ENCODE results near the gene CDCA8. TPM values are rescaled to one million over a fixed set of nuclear protein-coding genes. Genes with fewer than 3 reads are reported as not detected.
"Not testable (repeated sequence)": the region's sequence is repeated elsewhere in the genome, so short reads cannot be mapped to it uniquely, and the experiment has no call there.

CDCA8 gene
- total RNA-seq, 1 donor from 2014 or later, result 0.52 TPM

GRCh38 chr1:37671261-37671660 lies 21.1 kb upstream of the CDCA8 start:
- Histone ChIP-seq H3K9ac (ENCODE audit: low read depth in 1 of 3, low read length in 3 of 3) (no peak overlapping the region), H3K27ac (ENCODE audit: low read depth, low read length) (no peak overlapping the region), H3K4me1 (ENCODE audit: control insufficient read depth in 3 of 3, insufficient read depth in 3 of 3, low read length in 3 of 3) (peaks cover 0 to 6% (median 0%) of the 10 kb centered on the region in 3 donors), H3K27me3 (ENCODE audit: control insufficient read depth in 3 of 3, insufficient read depth in 3 of 3, low read length in 3 of 3) (peaks cover 20 to 42% (median 38%) of the 10 kb centered on the region in 3 donors), H3K9me3 (ENCODE audit: control insufficient read depth in 3 of 3, low read length in 3 of 3) (no peaks in the 10 kb centered on the region), H3K4me3 (ENCODE audit: low read length in 3 of 3) (no peak overlapping the region), H3K36me3 (ENCODE audit: control insufficient read depth in 3 of 3, insufficient read depth in 3 of 3, low read length in 3 of 3) (no peaks in the 10 kb centered on the region)

GRCh38 chr1:37672136-37672870 lies 20.0 kb upstream of the CDCA8 start:
- Histone ChIP-seq H3K9me3 (ENCODE audit: control insufficient read depth in 3 of 3, low read length in 3 of 3) (no peaks in the 10 kb centered on the region), H3K27ac (ENCODE audit: low read depth, low read length) (no peak overlapping the region), H3K27me3 (ENCODE audit: control insufficient read depth in 3 of 3, insufficient read depth in 3 of 3, low read length in 3 of 3) (peaks cover 16 to 42% (median 30%) of the 10 kb centered on the region in 3 donors), H3K4me3 (ENCODE audit: low read length in 3 of 3) (no peak overlapping the region), H3K4me1 (ENCODE audit: control insufficient read depth in 3 of 3, insufficient read depth in 3 of 3, low read length in 3 of 3) (peaks cover 0 to 6% (median 0%) of the 10 kb centered on the region in 3 donors), H3K9ac (ENCODE audit: low read depth in 1 of 3, low read length in 3 of 3) (no peak overlapping the region), H3K36me3 (ENCODE audit: control insufficient read depth in 3 of 3, insufficient read depth in 3 of 3, low read length in 3 of 3) (no peaks in the 10 kb centered on the region)

- peaks cover 0 to 6% (median 0%) of the 10 kb centered on the region in 3 donors for H3K4me1 ChIP-seq (ENCODE audit: control insufficient read depth in 3 of 3, insufficient read depth in 3 of 3, low read length in 3 of 3)
- H3K36me3 ChIP-seq (ENCODE audit: control insufficient read depth in 3 of 3, insufficient read depth in 3 of 3, low read length in 3 of 3), result no peaks in the 10 kb centered on the region
- H3K27ac ChIP-seq (ENCODE audit: low read depth, low read length), result no peak overlapping the region
- H3K4me3 ChIP-seq (ENCODE audit: low read length in 3 of 3), result no peak overlapping the region
- H3K9me3 ChIP-seq (ENCODE audit: control insufficient read depth in 3 of 3, low read length in 3 of 3), result no peaks in the 10 kb centered on the region
- peaks cover 9 to 35% (median 20%) of the 10 kb centered on the region in 3 donors for H3K27me3 ChIP-seq (ENCODE audit: control insufficient read depth in 3 of 3, insufficient read depth in 3 of 3, low read length in 3 of 3)
- H3K9ac ChIP-seq (ENCODE audit: low read depth in 1 of 3, low read length in 3 of 3), result no peak overlapping the region
These were observed 18.4 kb upstream of the CDCA8 start for GRCh38 chr1:37673920-37674319.

DNA sequence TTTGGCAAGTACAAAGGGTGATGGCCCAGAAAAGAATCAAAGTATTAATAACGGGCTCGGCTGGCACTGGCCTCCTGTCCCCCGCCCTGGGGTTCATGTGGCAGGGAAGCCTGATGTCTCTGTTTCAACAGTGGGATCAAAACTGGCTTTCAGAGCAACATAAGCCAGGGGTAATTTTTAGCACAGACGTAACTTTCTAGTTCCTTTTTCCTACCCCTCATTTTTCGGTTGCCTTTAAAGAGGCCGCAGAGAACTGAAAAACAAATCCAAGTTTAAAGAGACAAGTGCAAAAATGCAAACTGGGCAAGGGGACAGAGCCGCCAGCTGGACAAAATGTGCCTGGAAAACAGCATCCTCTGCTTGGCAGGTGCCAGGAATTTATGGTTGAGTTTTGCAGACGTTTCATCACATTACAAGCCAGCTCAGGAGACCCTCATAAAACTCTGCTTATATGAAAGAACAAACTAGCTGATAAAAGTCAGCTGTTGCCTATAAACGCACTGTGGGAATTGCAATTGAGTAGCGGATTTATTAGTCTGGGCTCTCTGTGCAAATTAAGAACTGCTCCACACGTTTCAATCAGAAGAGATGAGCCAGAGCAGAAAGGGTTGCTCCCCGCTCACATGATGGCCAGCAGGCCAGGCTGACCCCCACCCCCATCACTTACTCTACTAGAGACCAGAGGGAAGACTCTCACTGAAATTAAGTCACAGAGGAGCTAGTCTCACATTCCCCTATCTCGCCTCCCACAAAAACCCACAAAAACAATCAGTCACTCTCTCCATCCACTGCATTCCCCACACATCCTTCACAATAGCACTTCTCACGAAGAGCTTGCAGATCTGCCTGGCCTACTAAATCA lies 15.8 kb upstream of the CDCA8 start:
- Histone ChIP-seq H3K27me3 (ENCODE audit: control insufficient read depth in 3 of 3, insufficient read depth in 3 of 3, low read length in 3 of 3) (peaks cover 3 to 15% (median 10%) of the 10 kb centered on the region in 3 donors), H3K9ac (ENCODE audit: low read depth in 1 of 3, low read length in 3 of 3) (no peak overlapping the region), H3K4me3 (ENCODE audit: low read length in 3 of 3) (no peak overlapping the region), H3K27ac (ENCODE audit: low read depth, low read length) (no peak overlapping the region), H3K36me3 (ENCODE audit: control insufficient read depth in 3 of 3, insufficient read depth in 3 of 3, low read length in 3 of 3) (peaks cover 0 to 7% (median 6%) of the 10 kb centered on the region in 3 donors), H3K9me3 (ENCODE audit: control insufficient read depth in 3 of 3, low read length in 3 of 3) (no peaks in the 10 kb centered on the region), H3K4me1 (ENCODE audit: control insufficient read depth in 3 of 3, insufficient read depth in 3 of 3, low read length in 3 of 3) (peaks cover 0 to 6% (median 0%) of the 10 kb centered on the region in 3 donors)

- peaks cover 0 to 6% (median 0%) of the 10 kb centered on the region in 3 donors for H3K4me1 ChIP-seq (ENCODE audit: control insufficient read depth in 3 of 3, insufficient read depth in 3 of 3, low read length in 3 of 3)
- H3K9me3 ChIP-seq (ENCODE audit: control insufficient read depth in 3 of 3, low read length in 3 of 3), result no peaks in the 10 kb centered on the region
- H3K9ac ChIP-seq (ENCODE audit: low read depth in 1 of 3, low read length in 3 of 3), result no peak overlapping the region
- H3K4me3 ChIP-seq (ENCODE audit: low read length in 3 of 3), result no peak overlapping the region
- no peak overlapping the region for H3K27ac ChIP-seq (ENCODE audit: low read depth, low read length)
- peaks cover 0 to 13% (median 10%) of the 10 kb centered on the region in 3 donors for H3K27me3 ChIP-seq (ENCODE audit: control insufficient read depth in 3 of 3, insufficient read depth in 3 of 3, low read length in 3 of 3)
- H3K36me3 ChIP-seq (ENCODE audit: control insufficient read depth in 3 of 3, insufficient read depth in 3 of 3, low read length in 3 of 3), result peaks cover 0 to 7% (median 7%) of the 10 kb centered on the region in 3 donors
These were observed 15.2 kb upstream of the CDCA8 start for GRCh38 chr1:37677143-37677439.

GRCh38 chr1:37677808-37678207 lies 14.5 kb upstream of the CDCA8 start:
- H3K9ac ChIP-seq (ENCODE audit: low read depth in 1 of 3, low read length in 3 of 3), result no peak overlapping the region
- H3K27me3 ChIP-seq (ENCODE audit: control insufficient read depth in 3 of 3, insufficient read depth in 3 of 3, low read length in 3 of 3), result peaks cover 0 to 9% (median 5%) of the 10 kb centered on the region in 3 donors
- H3K4me3 ChIP-seq (ENCODE audit: low read length in 3 of 3), result no peak overlapping the region
- no peak overlapping the region for H3K27ac ChIP-seq (ENCODE audit: low read depth, low read length)
- H3K9me3 ChIP-seq (ENCODE audit: control insufficient read depth in 3 of 3, low read length in 3 of 3), result no peaks in the 10 kb centered on the region
- peaks cover 3 to 14% (median 13%) of the 10 kb centered on the region in 3 donors for H3K36me3 ChIP-seq (ENCODE audit: control insufficient read depth in 3 of 3, insufficient read depth in 3 of 3, low read length in 3 of 3)
- peaks cover 0 to 6% (median 3%) of the 10 kb centered on the region in 3 donors for H3K4me1 ChIP-seq (ENCODE audit: control insufficient read depth in 3 of 3, insufficient read depth in 3 of 3, low read length in 3 of 3)

GRCh38 chr1:37680933-37681332 lies 11.4 kb upstream of the CDCA8 start:
- Histone ChIP-seq H3K9me3 (ENCODE audit: control insufficient read depth in 3 of 3, low read length in 3 of 3) (no peaks in the 10 kb centered on the region), H3K36me3 (ENCODE audit: control insufficient read depth in 3 of 3, insufficient read depth in 3 of 3, low read length in 3 of 3) (peaks cover 22 to 37% (median 36%) of the 10 kb centered on the region in 3 donors), H3K4me3 (ENCODE audit: low read length in 3 of 3) (no peak overlapping the region), H3K27me3 (ENCODE audit: control insufficient read depth in 3 of 3, insufficient read depth in 3 of 3, low read length in 3 of 3) (no peaks in the 10 kb centered on the region), H3K27ac (ENCODE audit: low read depth, low read length) (no peak overlapping the region), H3K9ac (ENCODE audit: low read depth in 1 of 3, low read length in 3 of 3) (no peak overlapping the region), H3K4me1 (ENCODE audit: control insufficient read depth in 3 of 3, insufficient read depth in 3 of 3, low read length in 3 of 3) (peaks cover 0 to 3% (median 2%) of the 10 kb centered on the region in 3 donors)

- H3K4me3 ChIP-seq (ENCODE audit: low read length in 3 of 3), result no peak overlapping the region
- no peaks in the 10 kb centered on the region for H3K9me3 ChIP-seq (ENCODE audit: control insufficient read depth in 3 of 3, low read length in 3 of 3)
- peaks cover 0 to 3% (median 0%) of the 10 kb centered on the region in 3 donors for H3K4me1 ChIP-seq (ENCODE audit: control insufficient read depth in 3 of 3, insufficient read depth in 3 of 3, low read length in 3 of 3)
- no peak overlapping the region for H3K27ac ChIP-seq (ENCODE audit: low read depth, low read length)
- H3K36me3 ChIP-seq (ENCODE audit: control insufficient read depth in 3 of 3, insufficient read depth in 3 of 3, low read length in 3 of 3), result peaks cover 28 to 46% (median 45%) of the 10 kb centered on the region in 3 donors
- H3K9ac ChIP-seq (ENCODE audit: low read depth in 1 of 3, low read length in 3 of 3), result no peak overlapping the region
- no peaks in the 10 kb centered on the region for H3K27me3 ChIP-seq (ENCODE audit: control insufficient read depth in 3 of 3, insufficient read depth in 3 of 3, low read length in 3 of 3)
These were observed 9.9 kb upstream of the CDCA8 start for GRCh38 chr1:37682334-37682987.

DNA sequence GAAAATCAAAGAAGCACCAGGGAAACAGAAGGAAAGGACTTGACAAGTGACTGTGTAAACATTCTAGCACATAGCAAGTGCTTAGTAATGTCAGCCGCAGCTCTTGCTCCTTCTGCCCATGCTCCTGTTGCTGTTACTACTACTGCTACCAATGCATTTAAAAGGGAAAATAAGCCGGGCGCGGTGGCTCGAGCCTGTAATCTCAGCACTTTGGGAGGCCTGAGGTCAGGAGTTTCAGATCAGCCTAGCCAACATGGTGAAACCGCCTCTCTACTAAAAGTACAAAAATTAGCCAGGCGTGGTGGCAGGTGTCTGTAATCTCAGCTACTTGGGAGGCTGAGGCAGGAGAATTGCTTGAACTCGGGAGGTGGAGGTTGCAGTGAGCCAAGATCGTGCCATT lies 8.1 kb upstream of the CDCA8 start:
- not testable (repeated sequence) for H3K4me3 ChIP-seq (ENCODE audit: low read length in 3 of 3); H3K27me3 ChIP-seq (ENCODE audit: control insufficient read depth in 3 of 3, insufficient read depth in 3 of 3, low read length in 3 of 3); H3K27ac ChIP-seq (ENCODE audit: low read depth, low read length); H3K9ac ChIP-seq (ENCODE audit: low read depth in 1 of 3, low read length in 3 of 3); H3K9me3 ChIP-seq (ENCODE audit: control insufficient read depth in 3 of 3, low read length in 3 of 3)
- Histone ChIP-seq H3K4me1 (ENCODE audit: control insufficient read depth in 3 of 3, insufficient read depth in 3 of 3, low read length in 3 of 3) (peaks cover 5 to 11% (median 7%) of the 10 kb centered on the region in 3 donors), H3K36me3 (ENCODE audit: control insufficient read depth in 3 of 3, insufficient read depth in 3 of 3, low read length in 3 of 3) (peaks cover 30 to 51% (median 50%) of the 10 kb centered on the region in 3 donors)

All from skeletal muscle tissue (tissue), 4 donors.